Neural cell (in vitro differentiated cells): Measurements from ENCODE around the gene CYP27A1.

Experiments
- CTCF ChIP-seq: fragments of 450-650 bp; IDR thresholded peaks from 2 replicates; pipeline ENCODE4 v1.5.1; 2014; ENCODE audit warnings: antibody characterized with exemption, mild to moderate bottlenecking, moderate library complexity; ENCODE audit not compliant: poor library complexity, severe bottlenecking
- EP300 ChIP-seq: fragments of 450-650 bp; conservative IDR thresholded peaks from 2 replicates; pipeline ENCODE4 v1.6.1; 2014; ENCODE audit warnings: antibody characterized with exemption, mild to moderate bottlenecking, moderate library complexity; ENCODE audit not compliant: poor library complexity, severe bottlenecking
- EZH2 ChIP-seq: fragments of 200-600, 300-800 bp; shearing (Covaris generic), sonication (generic); IDR thresholded peaks from 2 replicates; pipeline ENCODE4 v1.6.1; 2014; ENCODE audit warnings: antibody characterized with exemption, low read length, borderline replicate concordance, mild to moderate bottlenecking; ENCODE audit not compliant: insufficient read depth, poor library complexity, severe bottlenecking
- POLR2AphosphoS5 ChIP-seq: IDR thresholded peaks from 2 replicates; pipeline ENCODE4 v1.6.1; 2012
- RAD21 ChIP-seq: fragments of 450-650 bp; conservative IDR thresholded peaks from 2 replicates; pipeline ENCODE4 v1.6.1; 2014; ENCODE audit warnings: antibody characterized with exemption, mild to moderate bottlenecking, moderate library complexity
- SMC3 ChIP-seq: fragments of 450-650 bp; conservative IDR thresholded peaks from 2 replicates; pipeline ENCODE4 v1.6.1; 2014; ENCODE audit warnings: antibody characterized with exemption, mild to moderate bottlenecking, moderate library complexity; ENCODE audit not compliant: poor library complexity
- TAF1 ChIP-seq: IDR thresholded peaks from 2 replicates; pipeline ENCODE4 v1.6.1; 2012; ENCODE audit warnings: low read depth

- TF ChIP-seq EP300 (no peak), EZH2 (no peak), CTCF (no peak), POLR2AphosphoS5 (no peak), RAD21 (no peak), TAF1 (no peak), SMC3 (no peak)
Measured at GRCh38 chr2:218813771-218814460, 32.0 kb downstream of the CYP27A1 start.
